H1 (cell line): ENCODE data around the gene ADGRD2. TPM values are rescaled to one million over a fixed set of nuclear protein-coding genes. Genes with fewer than 3 reads are reported as not detected.

Source experiments
- CTCF ChIA-PET: fragments of 300-600 bp; sonication (Branson Sonifier 250); formaldehyde crosslinking; loops from one replicate; lab custom pipeline; 2021; ENCODE audit not compliant: partially characterized antibody; lab: Charles Lee
- POLR2A ChIA-PET: fragments of 300-600 bp; sonication (Branson Sonifier 250); formaldehyde crosslinking; loops from one replicate; lab custom pipeline; 2021; ENCODE audit warnings: inconsistent platforms; ENCODE audit not compliant: partially characterized antibody; lab: Charles Lee
- DNase-seq, 2 experiments: peaks; one replicate each; pipeline versions ENCODE4 v3.0.0 to v3.0.0-alpha.2; 2010 to 2022; ENCODE audit warnings: low spot score in 2 of 2, low read depth in 1 of 2, mixed read lengths in 1 of 2
- FAIRE-seq: peaks from 2 replicates; lab custom pipeline; 2011; peaks lifted over from hg19 to GRCh38; lab: Jason Lieb, UNC
- H2AFZ ChIP-seq: 2 replicates; pipeline ENCODE4 v1.8.1; 2012; ENCODE audit warnings: low read length, inconsistent platforms
- H2AK5ac ChIP-seq: 2 replicates; pipeline ENCODE4 v1.6.1; 2013; ENCODE audit warnings: low read depth, low read length
- H2BK120ac ChIP-seq: replicated peaks from 2 replicates; pipeline ENCODE3; 2013; ENCODE audit warnings: low read depth, low read length, inconsistent platforms
- H2BK12ac ChIP-seq: 2 replicates; pipeline ENCODE4 v1.6.1; 2013; ENCODE audit warnings: low read depth, low read length
- H2BK15ac ChIP-seq: 2 replicates; pipeline ENCODE4 v1.6.1; 2013; ENCODE audit warnings: low read length
- H2BK20ac ChIP-seq: 2 replicates; pipeline ENCODE4 v1.6.1; 2013; ENCODE audit warnings: low read length
- H2BK5ac ChIP-seq: 2 replicates; pipeline ENCODE4 v1.6.1; 2013; ENCODE audit warnings: low read depth, low read length
- H3K14ac ChIP-seq: 2 replicates; pipeline ENCODE4 v1.6.1; 2013; ENCODE audit warnings: inconsistent platforms; ENCODE audit not compliant: insufficient read length
- H3K18ac ChIP-seq: 2 replicates; pipeline ENCODE4 v1.6.1; 2013; ENCODE audit warnings: low read length; ENCODE audit errors: extremely low read depth
- H3K23ac ChIP-seq: 2 replicates; pipeline ENCODE4 v1.6.1; 2013; ENCODE audit warnings: inconsistent platforms; ENCODE audit not compliant: insufficient read length
- H3K23me2 ChIP-seq: 2 replicates; pipeline ENCODE4 v1.6.1; 2013; ENCODE audit warnings: low read depth, low read length
- H3K27ac ChIP-seq: 2 replicates; pipeline ENCODE4 v1.6.1; 2011; ENCODE audit warnings: low read depth, low read length, inconsistent platforms
- H3K27me3 ChIP-seq, 4 experiments: replicated peaks in 1 of 4; 1 replicate in 1 of 4; 2 replicates in 3 of 4; pipeline versions ENCODE4 v1.6.1 to v1.8.1; 2011 to 2013; ENCODE audit warnings: low read length in 3 of 4, mild to moderate bottlenecking in 3 of 4, inconsistent platforms in 2 of 4, mixed read lengths in 2 of 4, moderate library complexity in 1 of 4; ENCODE audit not compliant: control insufficient read depth in 3 of 4, insufficient read depth in 3 of 4; ENCODE audit errors: extremely low read depth in 1 of 4
- H3K36me3 ChIP-seq, 4 experiments: 2 replicates each; pipeline versions ENCODE4 v1.6.1 to v1.8.1; 2011 to 2013; ENCODE audit warnings: mild to moderate bottlenecking in 4 of 4, low read length in 3 of 4, moderate library complexity in 2 of 4, control low read depth in 1 of 4, inconsistent platforms in 1 of 4; ENCODE audit not compliant: insufficient read depth in 4 of 4, control insufficient read depth in 2 of 4
- H3K4ac ChIP-seq: replicated peaks from 2 replicates; pipeline ENCODE3; 2013; ENCODE audit warnings: low read length, low read depth, mixed read lengths, inconsistent platforms; ENCODE audit not compliant: insufficient read length
- H3K4me1 ChIP-seq, 4 experiments: replicated peaks in 1 of 4; 1 replicate in 1 of 4; 2 replicates in 3 of 4; pipeline versions ENCODE4 v1.6.1 to v1.8.1; 2011 to 2013; ENCODE audit warnings: low read length in 3 of 4, inconsistent platforms in 2 of 4, mixed read lengths in 1 of 4; ENCODE audit not compliant: insufficient read depth in 4 of 4, control insufficient read depth in 3 of 4
- H3K4me2 ChIP-seq, 2 experiments: 2 replicates each; pipeline versions ENCODE4 v1.6.1 to v1.8.1; 2011 to 2013; ENCODE audit warnings: low read depth in 2 of 2, low read length in 2 of 2, control low read depth in 1 of 2, inconsistent platforms in 1 of 2, mild to moderate bottlenecking in 1 of 2; ENCODE audit not compliant: insufficient read depth in 1 of 2
- H3K4me3 ChIP-seq, 4 experiments: fragments of 200-600, 300-600 bp in 1 of 4; sonication (generic), shearing (Covaris generic), sonication (Bioruptor Twin) in 1 of 4; 2 replicates each; pipeline versions ENCODE4 v1.5.1 to v1.8.1; 2011 to 2016; ENCODE audit warnings: low read length in 4 of 4, low read depth in 3 of 4, control low read depth in 2 of 4, inconsistent platforms in 2 of 4, mild to moderate bottlenecking in 2 of 4, mixed read lengths in 1 of 4, moderate library complexity in 1 of 4; ENCODE audit not compliant: insufficient read depth in 2 of 4; ENCODE audit errors: extremely low read depth in 1 of 4
- H3K56ac ChIP-seq: replicated peaks from 2 replicates; pipeline ENCODE3; 2013; ENCODE audit warnings: low read depth, mild to moderate bottlenecking, mixed read lengths, low read length, inconsistent platforms; ENCODE audit not compliant: insufficient read length
- H3K79me1 ChIP-seq: 2 replicates; pipeline ENCODE4 v1.6.1; 2013; ENCODE audit warnings: low read depth, low read length, control low read depth
- H3K79me2 ChIP-seq, 2 experiments: 2 replicates each; pipeline versions ENCODE4 v1.6.1 to v1.8.1; 2012 to 2013; ENCODE audit warnings: low read length in 2 of 2, mild to moderate bottlenecking in 2 of 2, inconsistent platforms in 1 of 2; ENCODE audit not compliant: insufficient read depth in 2 of 2, control insufficient read depth in 1 of 2
- H3K9ac ChIP-seq, 4 experiments: replicated peaks in 1 of 4; 1 replicate in 1 of 4; 2 replicates in 3 of 4; pipeline versions ENCODE4 v1.6.1 to v1.8.1; 2011 to 2013; ENCODE audit warnings: low read depth in 3 of 4, low read length in 3 of 4, control low read depth in 2 of 4, mild to moderate bottlenecking in 2 of 4, moderate library complexity in 2 of 4, inconsistent platforms in 1 of 4; ENCODE audit errors: extremely low read depth in 1 of 4
- H3K9me3 ChIP-seq, 2 experiments: 2 replicates each; pipeline versions ENCODE4 v1.6.1 to v1.8.1; 2012 to 2013; ENCODE audit warnings: mild to moderate bottlenecking in 2 of 2, moderate library complexity in 2 of 2, control low read depth in 1 of 2, inconsistent platforms in 1 of 2, low read depth in 1 of 2, low read length in 1 of 2, mixed read lengths in 1 of 2; ENCODE audit not compliant: insufficient read depth in 2 of 2
- H4K20me1 ChIP-seq, 2 experiments: replicated peaks in 1 of 2; 2 replicates each; pipeline versions ENCODE3 to v1.8.1; 2011 to 2013; ENCODE audit warnings: inconsistent platforms in 2 of 2, low read length in 2 of 2, mild to moderate bottlenecking in 1 of 2; ENCODE audit not compliant: insufficient read depth in 2 of 2, control insufficient read depth in 1 of 2
- H4K5ac ChIP-seq: 2 replicates; pipeline ENCODE4 v1.6.1; 2013; ENCODE audit warnings: low read length, low read depth, mixed read lengths, inconsistent platforms; ENCODE audit not compliant: insufficient read length
- H4K8ac ChIP-seq: 2 replicates; pipeline ENCODE4 v1.8.0; 2013; ENCODE audit warnings: mild to moderate bottlenecking, moderate library complexity, low read length, inconsistent platforms; ENCODE audit not compliant: insufficient read depth; ENCODE audit errors: extremely low read depth
- H4K91ac ChIP-seq: replicated peaks from 2 replicates; pipeline ENCODE3; 2013; ENCODE audit warnings: low read length, mixed read lengths, inconsistent platforms; ENCODE audit not compliant: insufficient read length
- EZH2 ChIP-seq: fragments of 200-600 bp; sonication (generic); IDR thresholded peaks from 2 replicates; pipeline ENCODE4 v1.7.1; 2012; ENCODE audit warnings: low read depth, mild to moderate bottlenecking, moderate library complexity, low read length, inconsistent platforms; ENCODE audit not compliant: severe bottlenecking
- NANOG ChIP-seq: IDR thresholded peaks from 2 replicates; pipeline ENCODE4 v1.6.1; 2011; ENCODE audit warnings: low read length, low read depth, mild to moderate bottlenecking, inconsistent platforms; ENCODE audit not compliant: insufficient read depth, poor library complexity, severe bottlenecking
- WGBS, 2 experiments: shearing (Covaris generic) in 1 of 2; methylation state at CpG; one replicate each; pipeline versions ENCODE4 v1.1.6 to v1.1.7; 2013 to 2015; ENCODE audit warnings: low lambda C conversion rate in 2 of 2, mixed read lengths in 2 of 2, inconsistent platforms in 1 of 2, low coverage in 1 of 2, missing lambda C conversion rate in 1 of 2; ENCODE audit not compliant: insufficient replicate concordance in 2 of 2, insufficient coverage in 1 of 2, insufficient read length in 1 of 2; ENCODE audit errors: extremely low coverage in 1 of 2, missing lambda C conversion rate in 1 of 2; 5-methylcytosine and 5-hydroxymethylcytosine counted together
- polyA plus RNA-seq, 7 experiments: library from polyadenylated mRNA; depleted of rRNA in 3 of 7; stranded (reverse) in 5 of 7; unstranded in 2 of 7; fragments of >200 nt in 5 of 7; fragments of 200-250 nt in 2 of 7; gene quantifications; 1 replicate in 5 of 7; 2 replicates in 1 of 7; 4 replicates in 1 of 7; pipeline versions ENCODE4 v1.2.1 to v1.2.3, GENCODE V29; 2011 to 2013; ENCODE audit warnings: missing spikeins in 2 of 7, mixed read lengths in 2 of 7
- total RNA-seq: library from RNA; stranded (reverse); fragmentation: NEBNext Ultra II Directional; extraction: Animal tissue kit (Norgen Biotek cat#: 25700); gene quantifications from 2 replicates; pipeline ENCODE4 v1.2.1, GENCODE V29; 2021

The ADGRD2 gene
- total and polyA plus RNA-seq, 2 of the 8 experiments (the other 6 are each of a cell fraction or from before 2014, with no cell fraction given): 0.41 to 1.4 TPM

- TF ChIP-seq NANOG (no peak), EZH2 (peak; percentile 4)
- Histone ChIP-seq H3K36me3 (no peaks in the 10 kb centered on the region), H3K4me1 (peaks cover 2 to 23% (median 3%) of the 10 kb centered on the region in 4 experiments; a peak in 5 of 7 replicates), H2AK5ac (no peak overlapping the region), H2BK5ac (no peak overlapping the region), H3K56ac (no peak overlapping the region), H3K18ac (no peak overlapping the region), H3K9me3 (no peaks in the 10 kb centered on the region), H4K20me1 (peaks cover 0 to 2% of the 10 kb centered on the region in 2 experiments), H2BK15ac (no peak overlapping the region), H3K4me2 (no peak overlapping the region), H4K5ac (no peak overlapping the region), H4K91ac (no peak overlapping the region), H2BK20ac (no peak overlapping the region), H4K8ac (no peak overlapping the region; the same call in 1 of the 2 replicates), H3K23ac (no peak overlapping the region), H2AFZ (no peak overlapping the region), H2BK120ac (no peak overlapping the region), H3K4me3 (no peak overlapping the region), H3K9ac (no peak overlapping the region), H3K27me3 (peaks cover 0 to 7% (median 5%) of the 10 kb centered on the region in 4 experiments; a peak in 4 of 7 replicates), H3K23me2 (no peaks in the 10 kb centered on the region; the same call in 1 of the 2 replicates), H3K79me2 (no peaks in the 10 kb centered on the region), H3K27ac (no peak overlapping the region), H3K14ac (no peak overlapping the region), H3K4ac (no peak overlapping the region), H3K79me1 (no peaks in the 10 kb centered on the region), H2BK12ac (no peak overlapping the region)
- POLR2A ChIA-PET: no interaction called here
- WGBS, 2 experiments: 94% methylated on average over 13 of the region's 13 CpGs; no CpG with 5 or more reads in 1 of the 2 experiments
- FAIRE-seq (no peak), DNase-seq (no peak)
- CTCF ChIA-PET: interaction anchor here (1.1 to 1.4 kb wide), 3 partner anchors 8 to 48 kb away, joined by 3 to 8 read pairs (median 5); no protein-coding TSS in a partner anchor
Measured at GRCh38 chr9:124489222-124489621, 39.0 kb downstream of the ADGRD2 start.
